ENCODE results near the gene ITPR3. TPM values are rescaled to one million over a fixed set of nuclear protein-coding genes. Genes with fewer than 3 reads are reported as not detected.

The ITPR3 gene
- total and polyA plus RNA-seq, 2 donors (not counting 3 experiments of a cell fraction or from before 2014, with no cell fraction given): 28.8 to 52.2 TPM

DNA sequence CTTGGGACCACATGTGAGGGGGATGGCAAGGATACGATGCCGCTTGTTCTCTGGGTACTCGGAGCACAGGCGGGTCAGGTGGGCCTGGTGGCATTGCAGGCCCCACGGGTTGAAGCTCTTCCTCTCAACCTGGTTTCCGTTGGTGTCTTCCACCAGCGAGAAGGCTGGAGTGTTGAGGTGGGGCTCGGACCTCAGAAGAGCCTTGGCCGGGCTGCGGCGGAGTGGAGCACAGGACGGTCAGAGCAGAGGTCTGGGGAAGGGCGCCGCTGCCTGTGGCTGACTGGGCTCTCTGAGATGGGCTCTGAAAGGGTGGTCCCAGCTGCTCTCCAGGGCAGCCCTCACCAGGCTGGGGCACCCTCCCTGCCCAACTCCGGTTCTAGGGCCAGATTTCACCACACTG lies 105.6 kb downstream of the ITPR3 start:
- ChIA-PET CTCF (no interaction called here), POLR2A (no interaction called here)
- Histone ChIP-seq H3K4me3 (replicated peaks in 1 of 3; ENCODE audit: insufficient read depth in 1 of 3, low read depth in 1 of 3, low read length in 3 of 3) (no peak overlapping the region), H3K9ac (replicated peaks; ENCODE audit: extremely low read depth, insufficient read depth, low read length) (no peak overlapping the region), H3K9me3 (replicated peaks; ENCODE audit: control insufficient read depth, insufficient read depth, low read length) (no peaks in the 10 kb centered on the region), H3K79me2 (ENCODE audit: control insufficient read depth, insufficient read depth, low read length) (no peaks in the 10 kb centered on the region), H3K4me1 (ENCODE audit: control insufficient read depth, extremely low read depth, insufficient read depth, low read length) (no peaks in the 10 kb centered on the region), H4K20me1 (replicated peaks; ENCODE audit: control insufficient read depth, extremely low read depth, insufficient read depth, low read length) (no peaks in the 10 kb centered on the region), H3K36me3 (ENCODE audit: control insufficient read depth in 2 of 2, extremely low read depth in 1 of 2, insufficient read depth in 2 of 2, low read length in 2 of 2) (no peaks in the 10 kb centered on the region), H3K27me3 (ENCODE audit: control insufficient read depth in 2 of 2, insufficient read depth in 2 of 2, low read length in 2 of 2) (peaks cover 12 to 19% of the 10 kb centered on the region in 2 experiments), H2AFZ (ENCODE audit: low read depth, low read length) (no peak overlapping the region), H3K4me2 (ENCODE audit: insufficient read depth, low read length) (no peak overlapping the region), H3K27ac (ENCODE audit: insufficient read depth, low read depth, low read length) (no peak overlapping the region), H3K9me1 (replicated peaks; ENCODE audit: control insufficient read depth, extremely low read depth, insufficient read depth, low read length) (no peaks in the 10 kb centered on the region)
- FAIRE-seq (no peak), DNase-seq (ENCODE audit: low read depth, low spot score) (no peak)
- dilution Hi-C loops (cut with MboI; ENCODE audit: extremely low pct_ligation_motif_present, low sequenced_read_pairs) (no loop called here), intact Hi-C loops (cut with micrococcal nuclease) (no loop called here)
- BruUV-seq (replicated peaks): no TSS peak
- no peak for TF ChIP-seq EZH2 (IDR thresholded peaks at IDR 0.05; ENCODE audit: borderline replicate concordance, low read depth, low read length, severe bottlenecking)
- TF ChIP-seq FOS (IDR thresholded peaks at IDR 0.05; ENCODE audit: borderline replicate concordance, insufficient read depth, low read length): no peak
- no peak for TF ChIP-seq POLR2A (IDR thresholded peaks at IDR 0.05; ENCODE audit: low read depth, low read length)

DNA sequence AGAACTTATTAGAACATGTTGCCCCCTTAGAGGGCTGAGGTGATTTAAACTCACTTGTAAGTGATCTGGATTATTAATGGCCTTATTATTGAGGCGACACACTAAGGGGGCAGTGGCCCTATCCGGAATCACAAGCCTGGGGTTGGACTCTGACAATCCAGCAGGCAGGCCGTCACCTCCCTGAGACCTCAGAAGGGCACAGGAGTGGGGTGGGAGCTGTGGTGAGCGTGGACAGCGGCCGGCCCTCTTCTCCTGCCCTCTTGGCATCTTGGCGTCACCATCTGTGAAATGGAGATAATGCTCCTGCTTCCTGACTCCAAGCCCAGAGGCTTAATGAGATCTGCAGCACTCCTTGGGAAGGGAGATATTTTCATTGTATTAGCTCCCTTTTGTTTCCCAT lies 106.0 kb downstream of the ITPR3 start:
- Histone ChIP-seq H3K9me3 (replicated peaks; ENCODE audit: control insufficient read depth, insufficient read depth, low read length) (no peaks in the 10 kb centered on the region), H3K4me2 (ENCODE audit: insufficient read depth, low read length) (no peak overlapping the region), H3K27me3 (ENCODE audit: control insufficient read depth in 2 of 2, insufficient read depth in 2 of 2, low read length in 2 of 2) (peaks cover 7 to 17% of the 10 kb centered on the region in 2 experiments), H4K20me1 (replicated peaks; ENCODE audit: control insufficient read depth, extremely low read depth, insufficient read depth, low read length) (no peaks in the 10 kb centered on the region), H3K9ac (replicated peaks; ENCODE audit: extremely low read depth, insufficient read depth, low read length) (no peak overlapping the region), H3K36me3 (ENCODE audit: control insufficient read depth in 2 of 2, extremely low read depth in 1 of 2, insufficient read depth in 2 of 2, low read length in 2 of 2) (no peaks in the 10 kb centered on the region), H3K4me1 (ENCODE audit: control insufficient read depth, extremely low read depth, insufficient read depth, low read length) (no peaks in the 10 kb centered on the region), H3K4me3 (replicated peaks in 1 of 3; ENCODE audit: insufficient read depth in 1 of 3, low read depth in 1 of 3, low read length in 3 of 3) (no peak overlapping the region), H3K9me1 (replicated peaks; ENCODE audit: control insufficient read depth, extremely low read depth, insufficient read depth, low read length) (no peaks in the 10 kb centered on the region), H2AFZ (ENCODE audit: low read depth, low read length) (no peak overlapping the region), H3K79me2 (ENCODE audit: control insufficient read depth, insufficient read depth, low read length) (no peaks in the 10 kb centered on the region), H3K27ac (ENCODE audit: insufficient read depth, low read depth, low read length) (no peak overlapping the region)
- no TSS peak for BruUV-seq (replicated peaks)
- intact Hi-C loops (cut with micrococcal nuclease) (no loop called here), dilution Hi-C loops (cut with MboI; ENCODE audit: extremely low pct_ligation_motif_present, low sequenced_read_pairs) (no loop called here)
- DNase-seq (ENCODE audit: low read depth, low spot score): no peak
- TF ChIP-seq EZH2 (IDR thresholded peaks at IDR 0.05; ENCODE audit: borderline replicate concordance, low read depth, low read length, severe bottlenecking) (no peak), FOS (IDR thresholded peaks at IDR 0.05; ENCODE audit: borderline replicate concordance, insufficient read depth, low read length) (no peak), JUN (IDR thresholded peaks at IDR 0.05; ENCODE audit: borderline replicate concordance, insufficient read depth, insufficient read length, low read depth) (no peak), MAX (IDR thresholded peaks at IDR 0.05; ENCODE audit: insufficient read depth, insufficient read length) (no peak), CTCF (IDR thresholded peaks at IDR 0.05; ENCODE audit: extremely low read depth in 1 of 2, insufficient read depth in 1 of 2, low read depth in 1 of 2, low read length in 2 of 2) (no peak), GATA2 (IDR thresholded peaks at IDR 0.05; ENCODE audit: insufficient read depth, insufficient read length, low read depth, low read length) (no peak), POLR2AphosphoS5 (IDR thresholded peaks at IDR 0.05; ENCODE audit: insufficient read depth, low read depth, low read length) (no peak), MYC (IDR thresholded peaks at IDR 0.05; ENCODE audit: low read depth, low read length) (no peak), POLR2A (IDR thresholded peaks at IDR 0.05; ENCODE audit: low read depth, low read length) (no peak)
- POLR2A ChIA-PET: no interaction called here
- CTCF ChIA-PET: no interaction called here
- no peak for FAIRE-seq

Data from endothelial cell of umbilical vein (primary cell).